Astrocyte of the cerebellum (primary cell): ENCODE results near the gene ADRB1.

Experiments used
- DNase-seq: peaks from one replicate; pipeline ENCODE4 v3.0.0-alpha.2; 2011; ENCODE audit warnings: low read depth
- H3K4me3 ChIP-seq: 2 replicates; pipeline ENCODE4 v1.5.1; 2011; ENCODE audit warnings: mild to moderate bottlenecking, low read depth, low read length, moderate library complexity
- in situ Hi-C: cut with HindIII; loops from 2 replicates; pipeline ENCODE4 v1.10.0; 2017; ENCODE audit warnings: low sequenced_read_pairs
- TF ChIP-seq, protein P1 (sequence below): IDR thresholded peaks from 2 replicates; pipeline ENCODE4 v1.5.1; 2012; ENCODE audit warnings: low read length, low read depth, moderate library complexity, mild to moderate bottlenecking; ENCODE audit errors: missing control alignments

ADRB1 gene

DNA sequence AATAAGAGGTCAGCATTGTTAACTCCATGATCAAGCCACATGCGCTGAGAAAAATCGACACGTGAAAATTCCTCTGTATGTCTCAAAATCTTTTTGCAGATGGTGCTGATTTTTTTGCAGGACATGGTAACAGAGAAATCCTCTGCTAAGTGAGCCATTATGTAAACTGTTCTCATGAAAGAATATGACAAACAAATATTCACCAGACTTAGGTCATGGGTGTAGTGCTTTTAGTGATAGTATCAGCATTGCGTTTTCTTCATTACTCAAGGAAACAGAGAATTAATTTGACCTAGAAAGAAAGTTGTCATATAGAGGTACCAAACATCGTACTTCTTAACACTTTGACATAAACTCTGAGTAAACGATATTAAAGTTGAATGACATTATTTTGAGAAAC is 34.7 kb downstream of the ADRB1 start:
- no peak for DNase-seq
- H3K4me3 ChIP-seq, result no peak overlapping the region
- TF ChIP-seq, protein P1, sequence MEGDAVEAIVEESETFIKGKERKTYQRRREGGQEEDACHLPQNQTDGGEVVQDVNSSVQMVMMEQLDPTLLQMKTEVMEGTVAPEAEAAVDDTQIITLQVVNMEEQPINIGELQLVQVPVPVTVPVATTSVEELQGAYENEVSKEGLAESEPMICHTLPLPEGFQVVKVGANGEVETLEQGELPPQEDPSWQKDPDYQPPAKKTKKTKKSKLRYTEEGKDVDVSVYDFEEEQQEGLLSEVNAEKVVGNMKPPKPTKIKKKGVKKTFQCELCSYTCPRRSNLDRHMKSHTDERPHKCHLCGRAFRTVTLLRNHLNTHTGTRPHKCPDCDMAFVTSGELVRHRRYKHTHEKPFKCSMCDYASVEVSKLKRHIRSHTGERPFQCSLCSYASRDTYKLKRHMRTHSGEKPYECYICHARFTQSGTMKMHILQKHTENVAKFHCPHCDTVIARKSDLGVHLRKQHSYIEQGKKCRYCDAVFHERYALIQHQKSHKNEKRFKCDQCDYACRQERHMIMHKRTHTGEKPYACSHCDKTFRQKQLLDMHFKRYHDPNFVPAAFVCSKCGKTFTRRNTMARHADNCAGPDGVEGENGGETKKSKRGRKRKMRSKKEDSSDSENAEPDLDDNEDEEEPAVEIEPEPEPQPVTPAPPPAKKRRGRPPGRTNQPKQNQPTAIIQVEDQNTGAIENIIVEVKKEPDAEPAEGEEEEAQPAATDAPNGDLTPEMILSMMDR, result no peak
- in situ Hi-C loops, result no loop called here

DNA sequence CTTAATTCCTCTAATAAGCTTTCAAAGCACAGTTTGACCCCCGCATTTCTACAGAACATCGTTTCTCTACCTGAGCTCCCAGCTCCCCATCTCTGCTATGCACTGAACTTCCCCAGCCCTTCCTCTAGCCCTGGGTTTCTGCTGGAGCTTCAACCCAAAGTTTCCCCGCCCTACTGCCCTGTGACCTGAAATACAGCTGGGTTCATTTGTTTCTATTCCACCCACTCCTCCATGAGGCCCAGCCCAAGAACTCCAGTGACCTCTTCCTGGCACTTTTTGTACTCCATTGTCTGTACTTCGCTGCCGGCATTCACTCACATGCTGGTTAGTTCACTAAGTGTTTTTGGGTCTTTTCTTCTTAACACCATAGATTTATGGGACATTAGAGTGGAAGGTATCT is 35.8 kb downstream of the ADRB1 start:
- H3K4me3 ChIP-seq, result no peak overlapping the region
- no peak for DNase-seq
- in situ Hi-C loops, result no loop called here
- TF ChIP-seq, protein P1, result no peak

DNA sequence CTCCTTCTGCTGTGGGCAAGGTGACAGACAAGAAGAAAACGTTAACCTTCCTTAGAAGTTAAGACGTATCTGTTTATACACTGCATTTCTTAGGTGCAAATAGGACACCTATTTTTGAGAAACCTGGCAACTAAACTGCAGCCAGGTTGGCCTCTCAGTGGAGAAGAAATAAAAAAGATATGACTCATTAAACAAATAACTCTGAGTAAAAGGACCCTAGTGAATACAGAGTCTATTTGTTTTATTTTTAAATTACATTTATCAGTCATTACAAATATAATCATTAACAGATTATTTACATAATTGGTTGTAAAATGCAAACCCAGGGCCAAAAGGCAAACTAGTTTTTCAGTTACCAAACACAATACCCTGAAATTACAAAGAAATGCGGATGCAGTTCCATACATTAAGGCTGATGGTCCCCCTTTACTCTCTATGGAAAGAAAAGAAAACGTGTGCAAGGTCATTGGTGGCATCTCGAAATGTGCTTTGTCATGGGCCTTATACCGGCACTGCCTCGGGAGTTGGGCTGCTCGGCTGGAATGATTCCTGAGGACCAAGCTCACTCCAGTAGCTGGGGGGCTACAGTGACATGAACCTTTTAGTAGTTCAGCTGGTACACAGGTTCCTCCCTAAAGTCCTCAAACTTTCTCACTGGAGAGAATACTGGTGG is 38.4 kb downstream of the ADRB1 start:
- DNase-seq, result no peak
- TF ChIP-seq, protein P1, result no peak
- no peak overlapping the region for H3K4me3 ChIP-seq
- in situ Hi-C loops, result no loop called here

DNA sequence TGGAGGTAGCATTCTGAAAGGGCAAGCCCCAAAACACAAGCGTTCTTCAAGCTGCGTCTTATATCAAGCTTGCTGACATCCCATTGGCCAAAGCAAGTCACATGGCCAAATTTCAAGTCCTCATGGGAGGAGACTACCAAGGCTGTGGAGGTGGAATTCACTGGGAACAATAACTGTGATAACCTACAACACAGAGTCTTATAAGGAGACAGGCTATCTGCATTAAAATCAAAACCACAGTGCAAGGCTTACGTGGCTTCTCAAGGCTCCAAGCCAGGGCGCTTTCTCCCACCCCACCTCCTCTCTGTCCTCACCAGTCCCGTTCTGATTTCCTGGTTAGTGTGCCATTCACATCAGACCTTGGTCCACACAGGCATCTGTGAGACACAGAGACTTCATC is 39.4 kb downstream of the ADRB1 start:
- no peak overlapping the region for H3K4me3 ChIP-seq
- in situ Hi-C loops, result no loop called here
- TF ChIP-seq, protein P1, result no peak
- DNase-seq, result no peak

DNA sequence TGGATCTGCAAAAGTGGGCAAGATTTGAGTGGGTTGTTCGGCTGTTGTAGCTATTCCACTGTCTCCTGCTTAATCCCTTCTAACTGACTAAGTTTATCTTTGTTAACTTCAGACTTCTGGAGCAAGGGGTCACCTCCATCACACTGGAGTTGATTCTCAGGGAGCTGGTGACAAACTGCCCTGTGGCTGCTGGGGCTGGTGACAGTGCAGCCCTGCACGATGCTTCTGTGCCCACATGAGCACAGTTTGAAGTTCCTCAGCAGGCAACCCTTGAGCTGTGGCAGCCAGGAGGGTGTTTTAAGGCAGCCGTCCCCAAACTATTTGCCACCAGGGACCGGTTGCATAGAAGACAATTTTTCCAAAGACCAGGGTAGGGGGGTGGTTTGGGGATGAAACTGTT is 40.5 kb downstream of the ADRB1 start:
- no peak for DNase-seq
- TF ChIP-seq, protein P1, result no peak
- H3K4me3 ChIP-seq, result no peak overlapping the region
- in situ Hi-C loops, result no loop called here

DNA sequence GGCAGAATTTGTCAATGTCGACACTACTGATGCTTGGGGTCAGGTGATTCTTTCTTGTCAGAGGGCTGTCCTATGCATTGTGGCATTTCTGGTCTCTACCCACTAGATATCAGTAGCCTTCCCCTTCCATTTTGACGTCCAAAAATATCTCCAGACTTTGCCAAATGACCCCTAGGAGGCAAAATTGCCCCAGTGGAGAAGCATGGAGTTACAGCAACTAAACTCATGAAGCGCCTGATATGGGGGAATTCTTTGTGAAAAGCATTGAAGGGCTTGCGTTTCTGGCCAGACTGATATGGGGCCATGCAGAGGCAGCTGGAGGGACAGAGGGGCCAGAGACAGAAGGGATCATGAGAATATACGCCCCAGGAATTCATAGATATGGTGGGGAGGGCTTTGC is 43.6 kb downstream of the ADRB1 start:
- in situ Hi-C loops, result no loop called here
- H3K4me3 ChIP-seq, result no peak overlapping the region
- TF ChIP-seq, protein P1, result peak; percentile 3
- DNase-seq, result no peak
